ENCODE measurements around the gene LAX1.

DNA sequence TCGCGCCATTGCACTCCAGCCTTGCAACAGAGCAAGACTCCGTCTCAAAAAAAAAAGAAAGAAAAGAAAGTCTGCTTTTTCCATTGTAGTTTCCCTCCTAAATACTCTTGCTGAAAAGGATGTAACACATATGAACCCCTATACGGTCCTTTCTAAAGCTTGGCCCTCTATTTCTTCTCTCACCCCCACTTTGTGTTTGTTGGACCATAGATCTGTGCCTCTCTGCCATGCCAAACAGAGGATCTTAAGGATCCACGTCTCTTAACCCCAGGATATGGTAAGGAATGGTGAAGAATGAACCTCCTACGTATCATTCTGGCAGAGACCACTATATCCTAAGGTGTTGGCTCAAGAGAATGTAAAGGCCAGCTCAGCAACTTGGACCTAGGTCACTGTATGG is 18.7 kb upstream of the LAX1 start:
- TF ChIP-seq, protein P1, sequence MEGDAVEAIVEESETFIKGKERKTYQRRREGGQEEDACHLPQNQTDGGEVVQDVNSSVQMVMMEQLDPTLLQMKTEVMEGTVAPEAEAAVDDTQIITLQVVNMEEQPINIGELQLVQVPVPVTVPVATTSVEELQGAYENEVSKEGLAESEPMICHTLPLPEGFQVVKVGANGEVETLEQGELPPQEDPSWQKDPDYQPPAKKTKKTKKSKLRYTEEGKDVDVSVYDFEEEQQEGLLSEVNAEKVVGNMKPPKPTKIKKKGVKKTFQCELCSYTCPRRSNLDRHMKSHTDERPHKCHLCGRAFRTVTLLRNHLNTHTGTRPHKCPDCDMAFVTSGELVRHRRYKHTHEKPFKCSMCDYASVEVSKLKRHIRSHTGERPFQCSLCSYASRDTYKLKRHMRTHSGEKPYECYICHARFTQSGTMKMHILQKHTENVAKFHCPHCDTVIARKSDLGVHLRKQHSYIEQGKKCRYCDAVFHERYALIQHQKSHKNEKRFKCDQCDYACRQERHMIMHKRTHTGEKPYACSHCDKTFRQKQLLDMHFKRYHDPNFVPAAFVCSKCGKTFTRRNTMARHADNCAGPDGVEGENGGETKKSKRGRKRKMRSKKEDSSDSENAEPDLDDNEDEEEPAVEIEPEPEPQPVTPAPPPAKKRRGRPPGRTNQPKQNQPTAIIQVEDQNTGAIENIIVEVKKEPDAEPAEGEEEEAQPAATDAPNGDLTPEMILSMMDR (conservative IDR thresholded peaks at IDR 0.05) = no peak
- TF ChIP-seq ZFX (IDR thresholded peaks at IDR 0.05) = no peak

Measured in C4-2B (cell line).